ENCODE measurements around the gene TMEM131L.

- TF ChIP-seq, protein P1, sequence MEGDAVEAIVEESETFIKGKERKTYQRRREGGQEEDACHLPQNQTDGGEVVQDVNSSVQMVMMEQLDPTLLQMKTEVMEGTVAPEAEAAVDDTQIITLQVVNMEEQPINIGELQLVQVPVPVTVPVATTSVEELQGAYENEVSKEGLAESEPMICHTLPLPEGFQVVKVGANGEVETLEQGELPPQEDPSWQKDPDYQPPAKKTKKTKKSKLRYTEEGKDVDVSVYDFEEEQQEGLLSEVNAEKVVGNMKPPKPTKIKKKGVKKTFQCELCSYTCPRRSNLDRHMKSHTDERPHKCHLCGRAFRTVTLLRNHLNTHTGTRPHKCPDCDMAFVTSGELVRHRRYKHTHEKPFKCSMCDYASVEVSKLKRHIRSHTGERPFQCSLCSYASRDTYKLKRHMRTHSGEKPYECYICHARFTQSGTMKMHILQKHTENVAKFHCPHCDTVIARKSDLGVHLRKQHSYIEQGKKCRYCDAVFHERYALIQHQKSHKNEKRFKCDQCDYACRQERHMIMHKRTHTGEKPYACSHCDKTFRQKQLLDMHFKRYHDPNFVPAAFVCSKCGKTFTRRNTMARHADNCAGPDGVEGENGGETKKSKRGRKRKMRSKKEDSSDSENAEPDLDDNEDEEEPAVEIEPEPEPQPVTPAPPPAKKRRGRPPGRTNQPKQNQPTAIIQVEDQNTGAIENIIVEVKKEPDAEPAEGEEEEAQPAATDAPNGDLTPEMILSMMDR (IDR thresholded peaks at IDR 0.05; ENCODE audit: low read length): no peak
- no peak for TF ChIP-seq EZH2 (optimal IDR thresholded peaks at IDR 0.05; ENCODE audit: low read depth, low read length)
These were observed 213.3 kb downstream of the TMEM131L start for GRCh38 chr4:153679486-153679885.
